GM19043 (cell line): Measurements from ENCODE around the gene NUBP2.
"Not testable (repeated sequence)": the region's sequence is repeated elsewhere in the genome, so short reads cannot be mapped to it uniquely, and the experiment has no call there.

Experiments
- ATAC-seq: cut with Tn5 transposase; IDR thresholded peaks from one replicate; pipeline ENCODE4 v1.9.1; 2021; ENCODE audit warnings: low read depth; ENCODE audit not compliant: unreplicated experiment

NUBP2 gene

DNA sequence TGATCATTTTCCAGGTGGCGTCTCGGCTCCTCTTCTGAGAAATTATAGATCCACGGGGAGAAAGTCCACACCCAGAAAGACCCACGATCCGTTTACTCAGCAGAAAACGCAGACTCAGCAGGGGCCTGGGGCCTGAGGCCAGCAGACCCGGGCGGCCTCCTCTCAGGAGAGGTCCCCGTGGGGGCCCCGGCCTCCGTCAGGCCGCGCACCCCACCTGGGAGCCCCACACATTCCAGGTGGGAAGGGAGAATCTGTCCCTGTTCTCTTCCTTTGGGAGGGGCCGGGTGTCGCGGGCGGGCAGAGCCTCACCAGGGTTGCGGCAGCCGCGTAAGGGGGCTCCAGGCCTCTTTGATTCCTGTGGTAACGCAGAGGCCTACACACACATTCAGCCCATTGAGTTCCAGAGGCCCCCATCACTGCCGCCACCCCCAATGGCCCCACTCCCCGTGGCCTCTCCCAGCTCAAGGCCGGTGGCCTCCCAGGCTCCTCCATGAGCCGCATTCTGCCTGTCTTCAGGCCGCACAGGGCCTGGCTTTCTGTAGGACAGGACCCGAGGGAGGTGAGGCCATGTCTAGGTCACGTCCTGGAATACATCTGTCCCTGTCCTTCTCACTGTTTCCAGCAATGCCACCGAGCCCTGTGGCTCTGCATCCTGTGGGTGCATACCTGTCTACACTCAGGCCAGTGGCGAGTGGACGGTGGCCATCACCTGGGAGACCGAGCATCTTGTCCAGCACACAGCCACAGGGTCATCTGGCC lies 12.3 kb downstream of the NUBP2 start:
- no peak for ATAC-seq

DNA sequence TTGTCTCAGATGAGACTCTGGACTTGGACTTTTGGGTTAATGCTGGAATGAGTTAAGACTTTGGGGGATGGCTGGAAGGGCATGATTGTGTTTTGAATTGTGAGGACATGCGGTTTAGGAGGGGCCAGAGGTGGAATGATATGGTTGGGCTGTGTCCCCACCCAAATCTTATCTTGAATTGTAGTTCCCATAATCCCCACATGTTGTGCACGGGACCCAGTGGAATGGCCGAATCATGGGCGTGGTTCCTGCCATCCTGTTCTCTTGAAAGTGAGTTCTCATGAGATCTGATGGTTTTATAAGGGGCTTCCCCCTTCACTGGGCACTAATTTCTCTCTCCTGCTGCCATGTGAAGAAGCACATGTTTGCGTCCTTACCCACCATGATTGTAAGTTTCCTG lies 16.5 kb downstream of the NUBP2 start:
- not testable (repeated sequence) for ATAC-seq

DNA sequence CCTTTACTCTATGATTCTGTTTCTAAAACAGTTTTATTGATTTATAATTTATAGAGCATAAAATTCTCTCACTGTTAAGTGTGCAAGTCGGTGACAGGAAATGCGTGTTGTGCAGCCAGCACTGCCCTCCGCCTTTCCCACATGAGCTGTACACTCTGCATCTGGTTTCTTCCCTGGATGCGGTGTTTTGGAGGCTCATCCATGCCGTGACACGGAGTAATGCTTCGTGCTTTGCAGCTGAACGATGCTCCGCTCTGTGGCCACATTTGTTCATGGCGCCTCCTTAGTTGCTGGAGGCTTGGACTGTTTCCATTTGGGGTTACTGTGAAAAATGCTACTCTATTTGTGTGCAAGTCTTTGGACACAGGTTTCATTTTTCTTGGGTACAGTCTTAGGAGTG lies 17.9 kb downstream of the NUBP2 start:
- ATAC-seq, result no peak

DNA sequence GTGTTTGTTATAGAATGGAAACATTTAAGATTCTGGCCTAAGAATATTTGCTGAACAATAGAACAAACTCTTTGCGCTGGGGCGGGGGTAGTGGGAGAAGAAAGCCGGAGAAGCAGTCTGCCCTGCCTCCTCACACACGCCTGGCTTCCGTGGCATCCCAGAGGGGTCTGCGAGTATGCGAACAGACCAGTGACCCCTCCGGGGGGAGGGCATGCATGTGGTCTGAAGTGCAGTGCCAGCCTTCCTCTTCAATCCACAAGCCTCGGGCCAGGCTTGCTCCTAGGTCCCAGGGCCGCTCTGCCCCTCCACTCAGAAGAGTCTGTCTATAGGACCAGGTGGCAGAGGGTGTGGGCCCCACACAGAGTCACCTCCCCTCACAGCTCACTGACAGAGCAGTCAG lies 24.9 kb downstream of the NUBP2 start:
- no peak for ATAC-seq

DNA sequence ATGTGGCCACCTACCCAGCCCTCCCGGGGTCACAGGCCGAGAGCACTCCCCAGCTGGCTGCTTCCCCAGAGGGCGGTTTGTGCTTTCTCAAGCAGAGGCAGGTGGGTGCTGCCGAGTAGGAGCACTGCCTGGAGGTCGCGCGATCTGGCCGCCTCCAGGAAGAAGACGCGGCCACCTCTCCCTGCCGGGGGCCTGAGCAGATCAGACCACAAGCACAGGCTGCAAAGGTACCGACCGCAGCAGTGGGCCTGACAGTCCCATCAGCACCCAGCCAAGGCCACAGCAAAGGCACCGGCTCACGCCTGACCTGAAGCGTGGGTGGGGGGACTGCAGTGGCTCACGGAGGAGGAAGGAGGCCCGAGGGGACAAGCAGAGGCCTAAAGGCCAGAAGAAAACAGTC lies 25.9 kb downstream of the NUBP2 start:
- no peak for ATAC-seq

DNA sequence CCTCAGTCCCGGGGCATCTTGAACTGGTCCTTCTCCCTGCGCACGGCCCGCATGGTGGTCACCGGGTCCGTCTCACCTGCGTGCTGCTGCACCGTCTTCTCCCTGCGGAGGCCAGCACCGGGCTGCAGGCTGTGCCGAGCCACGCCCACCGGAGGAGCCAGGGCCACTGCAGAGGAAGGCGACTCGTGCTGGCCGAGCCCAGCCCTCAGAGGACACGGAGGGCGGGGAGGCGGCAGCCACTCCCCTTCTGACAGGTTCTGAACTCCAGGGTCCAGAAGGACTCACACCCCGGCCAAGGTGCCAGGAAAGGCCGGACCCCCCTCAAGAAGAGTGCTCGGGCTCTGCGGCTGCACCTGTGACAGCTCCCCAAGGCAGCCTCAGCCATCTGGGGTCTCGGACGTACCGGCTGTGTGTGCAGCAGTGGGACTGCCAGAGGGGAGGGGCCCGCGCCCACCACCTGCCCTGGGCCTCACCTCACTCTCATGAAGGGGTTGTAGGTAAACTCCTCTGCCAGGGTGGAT lies 26.6 kb downstream of the NUBP2 start:
- ATAC-seq, result no peak

DNA sequence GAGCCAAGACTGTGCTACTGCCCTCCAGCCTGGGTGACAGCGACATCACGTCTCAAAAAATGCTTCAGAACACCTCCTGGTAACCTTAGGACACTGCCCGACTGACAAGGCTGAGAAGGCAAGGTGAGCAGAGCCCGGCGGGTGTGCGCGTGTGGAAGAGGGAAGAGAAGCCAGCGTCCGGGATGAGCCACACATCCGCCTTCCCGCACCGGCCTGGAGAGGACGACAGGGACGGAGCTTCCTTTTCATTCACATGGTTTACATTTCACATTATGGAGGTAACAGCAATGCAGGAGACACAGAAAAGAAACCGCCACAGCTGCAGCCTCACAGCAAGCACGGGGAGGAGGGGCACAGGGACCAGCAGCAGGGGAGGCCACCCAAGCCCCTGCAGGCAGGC lies 27.3 kb downstream of the NUBP2 start:
- no peak for ATAC-seq

DNA sequence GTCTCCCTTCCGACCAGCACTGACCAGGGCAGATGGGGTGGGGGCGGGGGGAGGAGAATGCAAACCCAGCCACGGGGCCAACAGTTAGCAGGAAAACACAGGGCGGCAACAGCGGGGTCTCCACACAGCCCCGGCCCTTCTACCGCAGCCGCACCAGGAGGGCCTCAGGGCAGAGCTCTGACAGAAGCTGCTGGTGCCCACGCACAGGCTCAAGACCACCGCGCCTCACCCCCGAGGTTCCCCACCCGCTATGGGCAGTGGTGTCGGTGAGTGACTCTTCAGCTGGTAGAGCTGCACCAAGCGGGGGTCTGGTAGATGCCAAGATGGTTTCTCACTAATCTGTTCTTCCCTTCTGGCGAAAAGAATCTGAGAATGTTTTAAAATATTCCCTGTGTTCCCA lies 27.8 kb downstream of the NUBP2 start:
- no peak for ATAC-seq

DNA sequence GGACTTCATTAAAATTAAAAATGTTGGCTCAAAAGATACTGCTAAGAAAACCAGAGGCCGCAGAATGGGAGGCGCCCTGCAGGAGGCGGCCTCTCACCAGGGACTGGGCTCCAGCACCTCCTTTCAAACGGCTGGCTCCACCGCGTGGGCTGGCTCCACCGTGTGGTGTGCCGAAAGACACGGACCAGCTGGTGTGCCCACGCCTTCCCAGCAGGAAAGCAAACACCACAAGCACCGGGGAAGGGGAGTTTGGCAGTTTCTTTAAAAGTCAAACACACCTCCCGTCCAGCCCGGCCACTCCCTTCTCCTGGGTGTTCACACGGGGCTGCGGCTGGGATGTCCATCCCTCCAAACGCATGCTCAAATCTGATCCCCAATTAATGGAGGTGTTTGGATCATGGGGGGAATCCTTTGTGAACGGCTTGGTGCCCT lies 30.0 kb downstream of the NUBP2 start:
- no peak for ATAC-seq

DNA sequence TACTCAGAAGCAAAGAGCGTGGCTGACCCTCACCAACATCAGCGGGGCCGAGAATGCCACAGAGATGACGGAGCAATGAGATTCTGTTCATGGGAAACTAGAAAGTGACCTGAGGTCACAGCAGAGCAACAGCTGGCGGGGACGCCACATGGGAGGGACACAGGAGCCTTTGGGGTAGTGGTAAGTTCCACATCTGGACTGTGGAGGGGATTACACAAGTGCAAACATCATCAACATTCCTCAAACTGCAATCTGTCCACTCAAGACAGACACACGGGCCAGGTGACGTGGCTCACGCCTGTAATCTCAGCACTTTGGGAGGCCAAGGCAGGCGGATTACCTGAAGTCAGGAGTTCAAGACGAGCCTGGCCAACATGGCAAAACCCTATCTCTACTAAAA lies 32.7 kb downstream of the NUBP2 start:
- ATAC-seq, result no peak

DNA sequence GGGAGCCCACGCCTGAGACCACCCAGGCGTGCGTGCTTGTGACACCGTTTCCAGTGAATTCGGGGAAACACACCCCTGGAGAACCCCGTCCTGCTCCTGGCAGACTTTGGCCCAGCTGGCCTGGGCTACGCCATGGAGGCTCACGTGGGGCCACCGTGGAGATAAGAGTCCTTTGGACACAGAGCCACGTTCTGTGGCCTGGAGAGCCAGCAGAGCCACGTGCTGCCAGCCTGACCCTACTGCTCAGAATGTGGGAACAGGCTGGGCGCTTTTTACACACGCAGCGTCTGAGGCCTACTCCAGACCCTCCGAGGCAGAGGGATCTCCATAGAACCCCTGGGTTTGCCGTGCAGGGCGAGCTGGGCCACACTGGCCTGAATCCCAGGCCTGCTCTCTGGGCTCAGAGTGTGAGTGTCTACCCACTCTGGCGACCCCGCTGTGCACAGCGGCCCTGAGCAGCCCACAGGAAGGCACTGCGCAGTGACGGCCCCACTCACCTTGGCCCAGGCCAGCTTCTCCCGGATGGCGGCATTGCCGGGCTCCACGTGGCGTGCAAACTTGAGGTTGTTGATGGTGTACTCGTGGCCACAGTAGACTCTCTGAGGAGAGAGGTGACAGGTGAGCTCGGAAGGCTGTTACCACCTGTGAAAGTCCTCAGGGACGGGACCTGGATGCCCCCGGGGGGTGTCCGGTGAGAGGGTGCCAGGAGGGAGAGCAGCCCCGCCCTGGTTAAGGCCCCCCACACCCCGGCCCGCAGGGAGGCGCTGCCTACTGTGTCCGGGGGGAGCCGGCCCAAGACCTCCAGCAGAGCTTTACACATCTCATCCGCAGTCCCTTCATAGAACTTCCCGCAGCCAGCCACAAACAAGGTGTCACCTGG lies 33.9 kb downstream of the NUBP2 start:
- no peak for ATAC-seq

DNA sequence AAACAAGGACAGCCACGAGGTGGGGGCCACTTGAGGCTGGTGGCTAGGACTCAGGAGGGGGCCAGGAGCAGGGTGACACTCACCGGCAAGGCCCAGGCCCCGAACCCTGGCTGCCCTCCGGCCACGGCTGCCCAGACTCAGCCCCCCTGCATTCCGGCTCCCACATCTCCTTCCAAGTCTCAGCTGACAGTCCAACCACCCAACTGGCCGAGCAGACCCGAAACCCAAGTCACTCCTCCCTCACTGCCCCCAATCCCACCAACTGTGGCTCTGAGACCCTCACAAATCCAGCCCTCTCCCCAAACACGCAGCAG lies 34.5 kb downstream of the NUBP2 start:
- ATAC-seq, result no peak

DNA sequence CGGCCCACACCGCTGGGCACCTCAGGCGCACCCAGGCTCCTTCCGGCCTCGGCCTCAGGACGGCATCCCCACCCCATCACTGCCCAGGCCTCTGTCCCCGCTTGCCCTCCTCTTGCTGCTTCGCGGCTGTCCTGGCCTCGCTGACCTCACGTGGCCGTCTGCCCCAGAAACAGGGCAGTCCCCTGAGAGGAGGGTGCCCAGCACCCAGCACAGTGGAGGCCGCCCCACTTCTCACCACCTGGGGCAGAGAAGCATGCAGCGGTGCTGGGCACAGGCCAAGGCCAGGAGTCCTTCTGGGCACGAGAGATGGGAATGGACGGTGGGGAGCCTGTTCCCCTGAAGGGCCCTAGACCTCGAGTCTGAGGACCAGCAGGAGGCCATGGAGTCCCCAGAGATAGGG lies 35.0 kb downstream of the NUBP2 start:
- no peak for ATAC-seq

DNA sequence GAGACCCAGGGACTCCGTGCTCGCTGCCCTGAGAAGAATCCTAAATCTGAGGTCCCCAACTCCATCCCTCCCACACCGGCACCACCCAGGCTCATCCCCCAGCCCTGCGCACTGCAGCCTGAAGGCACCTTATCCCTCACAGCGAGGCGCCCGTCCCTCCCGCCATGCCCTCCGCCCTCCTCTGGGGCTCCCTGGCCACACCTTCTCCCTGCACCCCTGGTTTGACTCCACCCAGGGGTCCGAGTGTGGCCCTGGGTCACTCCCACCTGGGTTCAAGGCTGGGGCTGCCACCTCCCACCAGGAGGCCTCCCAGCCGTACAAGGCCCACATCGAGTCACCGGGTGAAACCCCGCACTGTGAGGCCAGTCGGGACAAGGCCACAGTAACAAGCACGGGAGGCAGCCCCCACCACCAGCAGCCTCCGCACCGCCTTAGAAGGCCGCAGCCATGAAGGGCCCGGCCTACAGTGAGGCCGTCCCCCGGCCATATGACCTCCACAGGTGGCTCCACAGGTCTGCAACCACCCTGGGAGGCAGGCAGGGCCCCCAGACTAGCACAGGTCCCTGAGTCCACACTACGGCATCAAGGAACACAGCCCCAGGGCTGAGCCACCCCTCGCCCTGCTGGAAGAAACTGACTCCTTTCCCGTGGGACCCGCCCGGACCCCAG lies 35.6 kb downstream of the NUBP2 start:
- ATAC-seq, result no peak

DNA sequence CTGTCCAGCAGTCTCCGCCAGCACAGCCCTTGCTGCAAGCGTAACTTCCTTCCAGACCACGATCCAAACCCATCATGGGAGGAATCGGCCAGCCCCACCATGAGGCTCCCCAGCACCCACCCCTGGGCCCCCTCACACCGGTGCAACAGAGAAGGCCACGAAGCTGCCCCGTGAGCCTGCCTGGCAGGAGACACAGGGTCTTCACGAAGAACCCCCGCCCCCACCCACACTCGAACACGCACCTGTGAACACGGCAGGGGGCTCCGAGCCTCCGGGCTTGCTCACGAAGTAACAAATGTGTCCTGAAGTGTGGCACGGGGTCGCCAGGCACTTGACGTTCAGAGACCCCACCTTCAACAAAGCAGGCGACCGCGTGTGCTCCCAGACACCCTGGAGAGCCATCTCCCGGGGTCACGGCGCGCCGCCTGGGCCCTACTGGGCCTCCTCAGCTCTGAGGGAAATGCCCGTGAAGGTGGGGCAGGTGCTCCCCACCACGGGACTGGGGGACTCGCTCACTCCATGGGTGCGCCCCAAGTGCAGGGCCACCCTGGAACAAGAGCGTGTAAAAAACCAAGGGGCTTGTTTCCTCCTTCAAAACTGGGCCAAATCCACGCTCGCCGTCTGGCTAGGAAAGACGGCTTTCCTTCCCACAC lies 36.2 kb downstream of the NUBP2 start:
- no peak for ATAC-seq

DNA sequence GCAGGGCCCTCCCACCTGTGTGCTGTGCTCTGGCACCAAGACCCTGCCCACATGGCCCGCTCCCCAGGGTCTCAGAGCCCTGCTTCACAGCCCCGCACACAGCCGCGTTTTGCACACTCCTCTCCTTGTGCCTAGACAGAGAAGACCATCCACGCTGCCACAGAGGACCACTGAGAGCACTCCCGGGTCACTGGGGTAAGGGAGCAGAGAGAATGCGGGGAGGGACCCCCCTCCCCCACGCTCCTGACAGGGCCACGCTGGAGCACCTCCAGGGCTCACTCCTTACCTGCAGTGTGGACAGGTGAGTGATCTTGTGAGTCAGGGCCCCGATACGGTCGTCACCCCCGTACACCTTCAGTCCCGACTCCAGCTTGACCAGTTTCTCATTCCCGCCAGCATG lies 36.9 kb downstream of the NUBP2 start:
- no peak for ATAC-seq

DNA sequence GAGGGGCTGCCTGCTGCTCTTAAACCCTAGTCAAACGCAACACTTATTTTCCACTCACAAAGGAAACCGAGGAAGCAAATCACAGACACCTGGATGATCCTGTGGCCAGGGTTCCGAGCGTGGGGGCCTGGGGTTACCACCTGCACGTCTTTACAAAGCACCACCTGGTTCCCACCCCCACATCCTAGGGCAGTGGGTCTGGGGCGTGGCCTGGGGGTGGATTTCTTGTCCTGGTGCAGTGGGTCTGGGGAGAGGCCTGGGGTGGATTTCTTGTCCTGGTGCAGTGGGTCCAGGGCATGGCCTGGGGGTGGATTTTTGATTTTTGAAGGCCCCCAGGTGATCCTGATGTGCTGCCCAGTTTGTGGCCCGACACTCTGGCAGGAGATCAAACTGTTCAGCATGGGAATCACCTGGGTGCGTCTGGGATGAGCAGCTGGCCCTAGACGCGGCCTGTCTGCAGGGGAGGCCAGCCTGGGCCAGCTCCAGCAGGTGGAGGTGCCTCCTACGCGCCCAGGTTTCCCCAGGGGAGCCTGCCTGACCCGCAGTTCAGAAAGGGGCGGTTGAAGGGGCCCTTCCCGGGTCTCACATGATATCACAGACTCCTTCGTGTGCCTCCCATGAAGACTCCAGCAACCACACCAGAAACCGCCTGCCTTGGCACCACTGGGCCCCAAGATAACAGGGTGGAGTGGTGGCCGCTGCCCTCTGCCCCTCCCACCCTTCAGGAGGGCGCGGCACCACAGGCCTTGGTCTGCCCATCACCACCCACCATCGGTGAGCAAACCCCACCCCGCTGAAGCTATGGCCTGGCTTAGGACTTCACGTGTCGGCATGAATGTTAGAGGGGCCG lies 37.6 kb downstream of the NUBP2 start:
- ATAC-seq, result no peak

DNA sequence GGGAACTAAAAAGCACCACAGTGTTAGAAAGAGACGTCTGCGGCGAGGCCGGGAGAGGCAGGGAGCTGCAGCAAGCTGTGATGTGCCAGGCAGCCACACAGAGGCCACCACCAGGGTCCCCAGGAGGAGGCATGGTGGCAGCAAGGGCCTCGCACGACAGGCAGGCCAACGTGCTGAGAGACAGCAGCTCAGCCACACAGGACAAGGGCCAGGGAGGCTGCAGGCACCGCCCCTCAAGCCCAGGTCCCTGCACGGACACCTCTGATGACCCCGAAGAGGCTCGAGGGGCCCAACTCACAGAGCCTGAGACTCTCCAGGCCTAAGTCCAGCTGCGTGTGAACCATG lies 38.2 kb downstream of the NUBP2 start:
- no peak for ATAC-seq

DNA sequence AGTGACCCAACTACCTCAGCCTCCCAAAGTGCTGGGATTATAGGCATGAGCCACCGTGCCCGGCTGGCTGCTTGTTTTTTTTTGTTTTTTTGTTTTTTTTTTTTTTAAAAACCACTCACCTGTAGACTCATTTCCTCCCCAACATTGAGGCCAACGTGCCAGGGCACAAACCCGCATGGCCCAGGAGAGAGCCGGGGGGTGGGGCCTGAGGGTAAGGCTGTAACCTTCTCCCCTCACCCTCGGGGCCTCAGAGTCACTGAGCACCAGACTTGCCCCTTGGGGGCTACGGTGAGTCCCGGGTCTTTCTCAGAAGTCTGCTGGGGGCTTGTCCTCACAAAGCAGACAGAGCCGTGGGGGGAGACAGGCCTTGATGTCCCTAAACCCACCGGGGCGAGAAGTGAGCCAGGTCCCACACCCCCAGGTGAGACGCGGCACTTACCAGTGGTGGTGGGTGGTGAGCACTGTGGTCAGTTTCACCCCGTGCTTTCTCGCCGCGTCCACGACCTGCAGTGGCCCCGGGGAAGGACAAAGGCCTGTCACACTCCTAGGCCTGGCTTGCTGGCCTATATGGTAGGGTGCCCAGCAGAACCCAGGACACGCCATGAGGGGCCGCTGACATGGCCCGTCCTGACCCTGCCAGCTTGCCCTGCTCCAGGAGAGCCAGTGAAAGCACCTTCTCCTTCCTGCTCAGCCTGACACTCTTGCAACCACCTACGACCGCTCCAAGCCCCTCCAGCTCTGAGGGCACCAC lies 39.3 kb downstream of the NUBP2 start:
- ATAC-seq, result no peak
